HepG2 (cell line): ENCODE data around the gene CACNA1I. TPM values are rescaled to one million over a fixed set of nuclear protein-coding genes. Genes with fewer than 3 reads are reported as not detected.

Experiments used
- ATAC-seq: fragments of 200-7000 bp; cut with Tn5 transposase; 3 replicates; pipeline ENCODE4 v1.9.1; 2020; ENCODE audit warnings: mild to moderate bottlenecking, moderate library complexity
- BruUV-seq: library from RNA; stranded (reverse); fragments of 400-500 nt; replicated peaks from 2 replicates; lab custom pipeline; 2021; lab: Mats Ljungman, UMichigan
- CTCF ChIA-PET: fragments of 300-600 bp; formaldehyde crosslinking; extraction: SDS; loops from one replicate; lab custom pipeline; 2021; ENCODE audit warnings: low total read pairs, inconsistent platforms, low intra/inter-chr PET ratio; lab: Yijun Ruan, JAX
- POLR2A ChIA-PET: fragments of 350-600 bp; sonication (Branson Sonifier 250); formaldehyde crosslinking; loops from one replicate; lab custom pipeline; 2020; ENCODE audit warnings: antibody characterized with exemption, inconsistent platforms; lab: Yijun Ruan, JAX
- DNase-seq: peaks from one replicate; pipeline ENCODE4 v3.0.0-alpha.2; 2015; ENCODE audit warnings: low spot score
- FAIRE-seq: peaks from 3 replicates; lab custom pipeline; 2011; peaks lifted over from hg19 to GRCh38; lab: Jason Lieb, UNC
- H2AFZ ChIP-seq: one replicate; pipeline ENCODE4 v1.6.1; 2011; ENCODE audit warnings: low read length, inconsistent platforms
- H3K27ac ChIP-seq: fragments of 300-600 bp; 3 replicates; pipeline ENCODE4 v1.8.0; 2011; ENCODE audit warnings: mixed run types, mild to moderate bottlenecking, mixed read lengths, low read length, inconsistent platforms; ENCODE audit not compliant: insufficient read depth; ENCODE audit errors: extremely low read length
- H3K27me3 ChIP-seq, 2 experiments: fragments of 200-600 bp in 1 of 2; 2 replicates in 1 of 2; 3 replicates in 1 of 2; pipeline versions ENCODE4 v1.6.0 to v1.8.0; 2011; ENCODE audit warnings: low read length in 2 of 2, mild to moderate bottlenecking in 2 of 2, moderate library complexity in 2 of 2, inconsistent platforms in 1 of 2; ENCODE audit not compliant: insufficient read depth in 2 of 2, control insufficient read depth in 1 of 2
- H3K36me3 ChIP-seq, 2 experiments: fragments of 200-600 bp in 1 of 2; replicated peaks in 1 of 2; 2 replicates in 1 of 2; 3 replicates in 1 of 2; pipeline versions ENCODE4 v1.5.1 to v1.8.0; 2011; ENCODE audit warnings: low read length in 2 of 2, inconsistent platforms in 1 of 2; ENCODE audit not compliant: insufficient read depth in 2 of 2, control insufficient read depth in 1 of 2
- H3K4me1 ChIP-seq: 2 replicates; pipeline ENCODE4 v1.5.1; 2012; ENCODE audit warnings: low read length, inconsistent platforms; ENCODE audit not compliant: insufficient read depth
- H3K4me2 ChIP-seq: 2 replicates; pipeline ENCODE4 v1.6.0; 2011; ENCODE audit warnings: low read depth, low read length, inconsistent platforms
- H3K4me3 ChIP-seq, 3 experiments: fragments of 200-600 bp in 1 of 3; sonication (generic), shearing (Covaris generic) in 1 of 3; replicated peaks in 1 of 3; 2 replicates each; pipeline ENCODE4 v1.5.1; 2011 to 2016; ENCODE audit warnings: low read length in 3 of 3, inconsistent platforms in 2 of 3, low read depth in 2 of 3, mild to moderate bottlenecking in 2 of 3, control low read depth in 1 of 3, mixed read lengths in 1 of 3; ENCODE audit not compliant: insufficient read depth in 1 of 3
- H3K79me2 ChIP-seq: one replicate; pipeline ENCODE4 v1.6.1; 2011; ENCODE audit warnings: low read length, inconsistent platforms; ENCODE audit not compliant: insufficient read depth
- H3K9ac ChIP-seq: 2 replicates; pipeline ENCODE4 v1.6.0; 2011; ENCODE audit warnings: mild to moderate bottlenecking, low read depth, low read length, inconsistent platforms; ENCODE audit not compliant: insufficient read depth
- H3K9me3 ChIP-seq: 2 replicates; pipeline ENCODE4 v1.5.1; 2012; ENCODE audit warnings: mild to moderate bottlenecking, low read length
- H4K20me1 ChIP-seq: 2 replicates; pipeline ENCODE4 v1.6.0; 2011; ENCODE audit warnings: inconsistent platforms, mild to moderate bottlenecking, low read length, moderate library complexity; ENCODE audit not compliant: insufficient read depth
- ATF1 ChIP-seq: IDR thresholded peaks from 2 replicates; pipeline ENCODE4 v1.6.1; 2016; ENCODE audit warnings: mild to moderate bottlenecking, control low read depth
- ATF2 ChIP-seq: sonication (generic); formaldehyde crosslinking; IDR thresholded peaks from 2 replicates; pipeline ENCODE4 v1.4.0; 2020; ENCODE audit warnings: missing genetic modification reagents
- CENPBD1 ChIP-seq: sonication (generic); formaldehyde crosslinking; IDR thresholded peaks from 2 replicates; pipeline ENCODE4 v1.8.0; 2022; ENCODE audit warnings: missing genetic modification reagents, low read depth, mild to moderate bottlenecking, borderline replicate concordance
- FOXM1 ChIP-seq: sonication (generic); formaldehyde crosslinking; IDR thresholded peaks from 2 replicates; pipeline ENCODE4 v1.5.0; 2020; ENCODE audit warnings: missing genetic modification reagents
- GTF3A ChIP-seq: sonication (generic); formaldehyde crosslinking; conservative IDR thresholded peaks from 2 replicates; pipeline ENCODE4 v1.4.0; 2020; ENCODE audit warnings: mild to moderate bottlenecking, missing genetic modification reagents
- KDM3A ChIP-seq: IDR thresholded peaks from 2 replicates; pipeline ENCODE4 v1.6.1; 2018; ENCODE audit warnings: low read depth, missing compliant biosample characterization
- KDM4B ChIP-seq: sonication (generic); formaldehyde crosslinking; IDR thresholded peaks from 2 replicates; pipeline ENCODE4 v1.4.0; 2020; ENCODE audit warnings: missing genetic modification reagents
- MYC ChIP-seq: sonication (generic); formaldehyde crosslinking; IDR thresholded peaks from 2 replicates; pipeline ENCODE4 v1.9.0; 2021; ENCODE audit warnings: missing genetic modification reagents, borderline replicate concordance
- NR2F2 ChIP-seq: IDR thresholded peaks from 2 replicates; pipeline ENCODE4 v1.6.1; 2012; ENCODE audit warnings: low read depth, inconsistent platforms, borderline replicate concordance
- PHF8 ChIP-seq: sonication (generic); formaldehyde crosslinking; IDR thresholded peaks from 2 replicates; pipeline ENCODE4 v1.5.0; 2020; ENCODE audit warnings: missing genetic modification reagents
- ZBTB38 ChIP-seq: sonication (generic); formaldehyde crosslinking; IDR thresholded peaks from 2 replicates; pipeline ENCODE4 v1.5.1; 2020; ENCODE audit warnings: mild to moderate bottlenecking, missing genetic modification reagents
- ZNF430 ChIP-seq: sonication (generic); formaldehyde crosslinking; IDR thresholded peaks from 2 replicates; pipeline ENCODE4 v1.9.0; 2021; ENCODE audit warnings: mild to moderate bottlenecking, missing genetic modification reagents
- ZNF431 ChIP-seq: sonication (generic); formaldehyde crosslinking; IDR thresholded peaks from 2 replicates; pipeline ENCODE4 v1.9.0; 2022; ENCODE audit warnings: missing genetic modification reagents, low read depth, mild to moderate bottlenecking, borderline replicate concordance
- ZNF460 ChIP-seq: sonication (generic); formaldehyde crosslinking; IDR thresholded peaks from 2 replicates; pipeline ENCODE4 v1.5.1; 2020; ENCODE audit warnings: missing genetic modification reagents, mild to moderate bottlenecking, borderline replicate concordance
- ZNF496 ChIP-seq: sonication (generic); formaldehyde crosslinking; IDR thresholded peaks from 2 replicates; pipeline ENCODE4 v1.8.1; 2023; ENCODE audit warnings: mild to moderate bottlenecking, moderate library complexity, missing genetic modification reagents; ENCODE audit not compliant: insufficient replicate concordance
- ZNF644 ChIP-seq: IDR thresholded peaks from 2 replicates; pipeline ENCODE4 v1.6.1; 2016; ENCODE audit warnings: low read depth
- WGBS: methylation state at CpG from one replicate; pipeline ENCODE4 v1.1.6; 2017; ENCODE audit warnings: low lambda C conversion rate; 5-methylcytosine and 5-hydroxymethylcytosine counted together
- in situ Hi-C: cut with HindIII; loops from 2 replicates; pipeline ENCODE4 v1.10.0; 2017; ENCODE audit warnings: low pct_unique_long_range_greater_than_20kb; ENCODE audit not compliant: extremely low pct_ligation_motif_present
- intact Hi-C: fragments of 100-400 bp; cut with micrococcal nuclease; formaldehyde crosslinking; loops from one replicate; pipeline ENCODE4 v1.10.0; 2022; ENCODE audit not compliant: unreplicated experiment
- polyA plus RNA-seq, 8 experiments: library from polyadenylated mRNA; depleted of rRNA in 3 of 8; stranded (reverse) in 7 of 8; unstranded in 1 of 8; fragments of >200 nt; fragmentation: Illumina TruSeq in 4 of 8; extraction: Trizol in 4 of 8; gene quantifications; 2 replicates each; pipeline versions ENCODE4 v1.2.1 to v1.2.3, GENCODE V29; 2011 to 2016; ENCODE audit warnings: low read depth in 4 of 8, missing spikeins in 1 of 8, mixed read lengths in 1 of 8; ENCODE audit not compliant: insufficient read depth in 1 of 8
- total RNA-seq, 5 experiments: library from RNA; depleted of rRNA; stranded (reverse); fragments of >200 nt; fragmentation: Illumina TruSeq; extraction: Trizol; gene quantifications; 2 replicates each; pipeline ENCODE4 v1.2.3, GENCODE V29; 2016; ENCODE audit warnings: low read depth in 1 of 5

The CACNA1I gene
- total and polyA plus RNA-seq, 2 of the 13 experiments (the other 11 are each of a cell fraction or from before 2014, with no cell fraction given), result not detected

GRCh38 chr22:39629851-39630250 lies 59.3 kb downstream of the CACNA1I start:
- FAIRE-seq (no peak), ATAC-seq (no peak), DNase-seq (no peak)
- peaks cover 5 to 34% of the 10 kb centered on the region in 2 experiments; a peak in 3 of 5 replicates for H3K27me3 ChIP-seq
- POLR2A ChIA-PET, result no interaction called here
- intact Hi-C loops, result no loop called here
- no peaks in the 10 kb centered on the region for H4K20me1 ChIP-seq
- TF ChIP-seq ZNF496 (CRISPR knock-in tag), result no peak
- TF ChIP-seq GTF3A (CRISPR knock-in tag), result no peak
- no peak for TF ChIP-seq CENPBD1 (CRISPR knock-in tag)
- TF ChIP-seq ZNF430 (CRISPR knock-in tag), result no peak
- no peak for TF ChIP-seq FOXM1 (CRISPR knock-in tag)
- TF ChIP-seq ATF1 (CRISPR knock-in tag), result no peak
- TF ChIP-seq ZNF460 (CRISPR knock-in tag), result no peak
- TF ChIP-seq NR2F2, result no peak
- no peak for TF ChIP-seq KDM3A (CRISPR knock-in tag)
- no peak for TF ChIP-seq MYC (CRISPR knock-in tag)
- TF ChIP-seq ATF2 (CRISPR knock-in tag), result no peak
- TF ChIP-seq ZBTB38 (CRISPR knock-in tag), result no peak
- TF ChIP-seq KDM4B (CRISPR knock-in tag), result no peak
- no peak for TF ChIP-seq ZNF431 (CRISPR knock-in tag)
- no peak for TF ChIP-seq PHF8
- TF ChIP-seq ZNF644, result no peak
- TF ChIP-seq, all 625 proteins: peak for 0
- CTCF ChIA-PET, result no interaction called here
- no peaks in the 10 kb centered on the region for H3K36me3 ChIP-seq
- no peak overlapping the region for H3K4me2 ChIP-seq
- H2AFZ ChIP-seq, result no peak overlapping the region
- H3K4me3 ChIP-seq, result no peak overlapping the region
- WGBS, result 28% methylated on average over 8 of the region's 8 CpGs
- H3K9ac ChIP-seq, result no peak overlapping the region
- no peaks in the 10 kb centered on the region for H3K9me3 ChIP-seq
- BruUV-seq, result no TSS peak
- no peak overlapping the region for H3K27ac ChIP-seq
- no peaks in the 10 kb centered on the region for H3K4me1 ChIP-seq
- in situ Hi-C loops, result loop anchor here (5.0 kb wide), 1 partner anchor 407 kb away; no protein-coding TSS in a partner anchor
- no peaks in the 10 kb centered on the region for H3K79me2 ChIP-seq
